GM13977 (cell line): ENCODE data around the gene ADIPOR1.
A peak's percentile ranks its signal among the peaks of the same experiment; 100 is the strongest.

Source experiments
- DNase-seq: peaks from one replicate; pipeline ENCODE4 v3.0.0; 2012; ENCODE audit warnings: low spot score
- in situ Hi-C: fragments of 300-500 bp; cut with MboI; formaldehyde crosslinking; loops from one replicate; pipeline ENCODE4 v1.12.0; 2022; ENCODE audit warnings: low sequenced_read_pairs, low pct_unique_long_range_greater_than_20kb, mixed read lengths, inconsistent platforms; ENCODE audit not compliant: unreplicated experiment
- TF ChIP-seq, protein P1 (sequence below): IDR thresholded peaks from 2 replicates; pipeline ENCODE4 v1.5.1; 2012; ENCODE audit warnings: mild to moderate bottlenecking, control low read depth; ENCODE audit not compliant: insufficient read depth; ENCODE audit errors: extremely low read depth, missing control alignments

ADIPOR1 gene

DNA sequence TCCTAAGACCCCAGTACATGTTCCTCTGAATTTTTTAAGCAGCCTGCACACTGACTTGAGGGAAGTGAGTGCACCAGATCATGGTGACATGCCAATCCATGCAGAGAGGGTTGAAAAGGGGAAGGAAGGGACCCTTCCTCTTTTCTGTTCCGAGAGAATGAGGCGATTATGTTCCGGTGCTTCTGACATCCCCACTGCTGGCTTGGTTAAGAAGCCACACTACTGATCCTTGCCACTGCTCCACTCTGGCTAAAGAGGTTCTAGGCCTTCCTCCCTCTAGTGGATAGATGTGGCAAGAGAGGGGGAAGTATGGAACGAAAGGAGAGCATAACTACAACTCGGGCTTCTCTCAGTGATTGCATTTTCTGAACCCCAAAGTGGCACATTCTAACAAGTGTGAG lies 10.8 kb upstream of the ADIPOR1 start:
- peak; percentile 69 for DNase-seq
- in situ Hi-C loops = no loop called here
- TF ChIP-seq, protein P1, sequence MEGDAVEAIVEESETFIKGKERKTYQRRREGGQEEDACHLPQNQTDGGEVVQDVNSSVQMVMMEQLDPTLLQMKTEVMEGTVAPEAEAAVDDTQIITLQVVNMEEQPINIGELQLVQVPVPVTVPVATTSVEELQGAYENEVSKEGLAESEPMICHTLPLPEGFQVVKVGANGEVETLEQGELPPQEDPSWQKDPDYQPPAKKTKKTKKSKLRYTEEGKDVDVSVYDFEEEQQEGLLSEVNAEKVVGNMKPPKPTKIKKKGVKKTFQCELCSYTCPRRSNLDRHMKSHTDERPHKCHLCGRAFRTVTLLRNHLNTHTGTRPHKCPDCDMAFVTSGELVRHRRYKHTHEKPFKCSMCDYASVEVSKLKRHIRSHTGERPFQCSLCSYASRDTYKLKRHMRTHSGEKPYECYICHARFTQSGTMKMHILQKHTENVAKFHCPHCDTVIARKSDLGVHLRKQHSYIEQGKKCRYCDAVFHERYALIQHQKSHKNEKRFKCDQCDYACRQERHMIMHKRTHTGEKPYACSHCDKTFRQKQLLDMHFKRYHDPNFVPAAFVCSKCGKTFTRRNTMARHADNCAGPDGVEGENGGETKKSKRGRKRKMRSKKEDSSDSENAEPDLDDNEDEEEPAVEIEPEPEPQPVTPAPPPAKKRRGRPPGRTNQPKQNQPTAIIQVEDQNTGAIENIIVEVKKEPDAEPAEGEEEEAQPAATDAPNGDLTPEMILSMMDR = peak; percentile 56

DNA sequence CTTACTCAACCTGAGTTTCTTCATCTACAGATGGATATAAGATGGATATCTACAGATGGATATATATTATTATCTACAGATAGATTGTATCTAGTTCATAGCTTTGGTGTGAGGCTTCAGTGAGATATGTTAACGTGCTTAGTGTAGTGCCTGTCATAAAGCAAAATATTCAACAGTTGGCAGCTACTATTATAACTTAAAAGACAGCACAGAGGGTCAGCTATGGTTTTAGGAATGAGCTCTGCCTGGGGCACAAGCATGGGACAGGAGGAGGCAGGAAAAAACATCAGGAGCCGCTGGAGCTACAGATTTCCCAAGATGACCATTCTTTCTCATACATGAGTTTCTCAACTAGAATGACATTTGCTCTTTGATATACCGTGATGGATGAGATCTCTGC lies 10.2 kb upstream of the ADIPOR1 start:
- TF ChIP-seq, protein P1 = no peak
- in situ Hi-C loops = no loop called here
- DNase-seq = no peak

DNA sequence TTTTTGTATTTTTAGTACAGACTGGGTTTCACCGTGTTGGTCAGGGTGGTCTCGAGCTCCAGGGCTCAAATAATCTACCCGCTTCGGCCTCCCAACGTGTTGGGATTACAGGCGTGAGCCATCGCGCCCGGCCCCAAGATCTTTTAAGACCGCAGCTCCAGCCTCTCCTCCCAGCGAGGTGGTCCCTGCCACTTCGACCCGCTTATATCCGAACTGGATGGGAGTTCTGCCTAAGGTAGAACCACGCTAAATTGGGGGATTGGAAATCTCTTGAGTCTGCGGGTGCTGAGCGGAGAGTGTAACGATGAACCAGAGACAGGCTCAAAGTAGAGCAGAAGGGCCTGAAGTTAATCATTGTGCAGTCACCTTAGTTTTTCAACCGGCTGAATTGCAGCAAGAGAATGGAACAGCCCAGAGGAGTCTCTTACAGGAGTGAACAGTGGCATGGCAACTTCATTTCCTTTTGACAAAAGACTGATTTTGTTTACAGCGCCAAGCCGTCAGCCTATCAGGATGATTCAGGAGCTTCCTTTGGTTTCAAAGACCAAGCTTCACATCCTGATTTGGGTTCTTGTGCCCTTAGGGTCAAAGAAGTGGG lies 9.7 kb upstream of the ADIPOR1 start:
- TF ChIP-seq, protein P1 = no peak
- in situ Hi-C loops = no loop called here
- DNase-seq = peak; percentile 52

DNA sequence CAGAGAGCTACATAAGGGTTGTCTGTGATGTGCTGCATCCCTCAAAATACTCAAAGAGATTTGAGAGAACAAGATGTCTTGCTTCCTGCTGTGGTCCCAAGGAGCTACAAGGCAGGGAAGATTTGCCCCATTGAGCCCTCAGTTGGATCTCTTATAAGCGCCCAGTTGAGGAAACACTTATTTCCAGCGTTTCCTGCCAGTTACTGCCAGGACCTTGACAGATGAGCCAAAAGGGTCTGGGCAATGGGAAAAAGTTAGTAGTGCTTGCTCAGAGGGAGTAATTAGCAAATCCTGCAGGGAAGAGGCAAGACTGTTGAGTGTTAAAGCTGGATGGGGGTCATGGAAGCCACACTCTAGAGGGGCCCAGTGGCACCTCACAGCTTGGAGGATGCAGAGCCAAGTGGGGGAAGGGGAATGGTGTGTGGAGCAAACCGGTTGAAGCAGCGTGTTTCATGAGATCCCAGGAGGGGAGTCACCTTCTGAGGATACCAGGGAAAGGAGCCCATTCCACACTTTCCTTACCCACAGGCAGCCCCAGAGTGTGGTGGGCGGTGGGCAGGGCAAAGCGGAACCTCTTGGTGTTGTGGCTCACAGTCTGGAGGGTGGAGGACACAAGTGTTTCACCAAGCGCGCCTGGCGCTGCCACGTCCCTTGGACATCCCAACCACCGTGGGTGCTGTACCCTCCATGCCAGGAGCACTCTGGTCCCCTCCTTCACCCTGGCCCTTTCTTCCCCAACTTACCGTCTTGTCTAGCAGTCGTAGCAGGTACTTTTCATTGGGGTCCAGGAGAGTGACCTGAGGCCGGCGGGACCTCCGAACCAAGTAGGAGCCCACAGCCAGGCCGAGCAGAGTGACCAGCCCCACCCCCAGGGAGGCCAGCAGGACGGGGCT lies 8.1 kb upstream of the ADIPOR1 start:
- in situ Hi-C loops = no loop called here
- no peak for DNase-seq
- TF ChIP-seq, protein P1 = no peak

DNA sequence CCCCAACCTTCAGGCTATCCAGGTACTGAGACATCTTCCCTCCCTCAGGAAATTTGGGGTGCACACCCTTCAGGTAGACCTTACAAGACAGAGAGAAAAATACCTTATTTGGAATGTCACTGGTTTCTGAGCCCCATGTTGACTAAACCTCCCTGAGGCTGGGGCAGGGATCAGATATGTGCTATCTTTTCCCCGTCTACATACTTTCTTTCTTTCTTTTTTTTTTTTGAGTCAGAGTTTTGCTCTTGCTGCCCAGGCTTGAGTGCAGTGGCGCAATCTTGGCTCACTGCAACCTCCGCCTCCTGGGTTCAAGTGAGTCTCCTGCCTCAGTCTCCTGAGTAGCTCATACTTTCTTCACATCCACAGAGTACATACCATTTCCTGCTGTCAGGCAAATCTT lies 7.3 kb upstream of the ADIPOR1 start:
- TF ChIP-seq, protein P1 = no peak
- in situ Hi-C loops = no loop called here
- DNase-seq = no peak

DNA sequence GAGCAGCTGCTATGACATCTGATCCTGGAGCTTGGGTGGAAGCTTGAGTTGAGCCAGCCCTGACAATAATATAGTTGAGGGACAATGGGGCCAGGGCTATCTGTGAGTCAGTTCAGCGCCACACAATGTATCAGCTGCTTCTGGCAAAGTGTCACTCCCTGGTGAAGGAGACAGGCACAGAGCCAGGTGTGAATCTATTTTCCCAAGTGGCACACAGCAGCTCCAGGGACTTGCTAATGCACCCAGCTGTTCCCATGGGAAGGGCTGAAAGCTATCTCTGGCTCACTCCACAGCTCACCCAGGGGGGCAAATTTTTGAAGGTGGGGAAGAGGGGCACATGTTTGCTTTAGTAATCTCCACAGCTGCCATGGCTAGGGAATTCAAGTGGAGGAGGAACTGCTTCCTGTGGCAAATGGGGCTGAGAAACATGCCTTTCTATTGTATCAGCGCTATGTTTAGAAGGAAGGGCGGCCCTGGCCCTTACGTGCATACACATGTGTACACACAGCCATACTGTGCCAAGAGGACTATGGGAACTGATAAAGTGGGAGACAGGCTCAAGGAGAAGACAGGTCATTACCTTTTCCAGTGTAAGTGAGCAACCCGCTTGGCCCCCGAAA lies 6.8 kb upstream of the ADIPOR1 start:
- DNase-seq = no peak
- in situ Hi-C loops = no loop called here
- TF ChIP-seq, protein P1 = no peak
